MCF 10A (cell line): ENCODE results near the gene RDH8. TPM values are rescaled to one million over a fixed set of nuclear protein-coding genes. Genes with fewer than 3 reads are reported as not detected.
"Not testable (repeated sequence)": the region's sequence is repeated elsewhere in the genome, so short reads cannot be mapped to it uniquely, and the experiment has no call there.

ENCODE experiments used
- BruUV-seq: library from RNA; stranded (reverse); fragments of 400-500 nt; replicated peaks from 2 replicates; lab custom pipeline; 2021; lab: Mats Ljungman, UMichigan
- CTCF ChIA-PET: fragments of 300-600 bp; sonication (Branson Sonifier 250); formaldehyde crosslinking; extraction: SDS; loops from one replicate; lab custom pipeline; 2021; ENCODE audit warnings: antibody characterized with exemption, inconsistent platforms; lab: Yijun Ruan, JAX
- POLR2A ChIA-PET: fragments of 300-600, 350-650 bp; sonication (Branson Sonifier 250); formaldehyde crosslinking; extraction: SDS; loops from one replicate; lab custom pipeline; 2020; ENCODE audit warnings: antibody characterized with exemption, inconsistent platforms; lab: Yijun Ruan, JAX
- DNase-seq: peaks from one replicate; pipeline ENCODE4 v3.0.0-alpha.2; 2018; ENCODE audit not compliant: unreplicated experiment
- H3K27ac Mint-ChIP-seq: one replicate; pipeline ENCODE4 v1.8.0; 2022; ENCODE audit warnings: mild to moderate bottlenecking, low read depth, mixed read lengths; ENCODE audit not compliant: unreplicated experiment
- H3K27me3 Mint-ChIP-seq: one replicate; pipeline ENCODE4 v1.8.0; 2022; ENCODE audit warnings: mixed read lengths; ENCODE audit not compliant: insufficient read depth, unreplicated experiment
- H3K36me3 Mint-ChIP-seq: one replicate; pipeline ENCODE4 v1.8.0; 2022; ENCODE audit warnings: mild to moderate bottlenecking, moderate library complexity, mixed read lengths; ENCODE audit not compliant: insufficient read depth, unreplicated experiment
- H3K4me1 Mint-ChIP-seq: one replicate; pipeline ENCODE4 v1.8.0; 2022; ENCODE audit warnings: mixed read lengths; ENCODE audit not compliant: insufficient read depth, unreplicated experiment
- H3K4me3 Mint-ChIP-seq: one replicate; pipeline ENCODE4 v1.8.0; 2022; ENCODE audit warnings: mild to moderate bottlenecking, moderate library complexity, mixed read lengths; ENCODE audit not compliant: unreplicated experiment
- H3K9me3 Mint-ChIP-seq: one replicate; pipeline ENCODE4 v1.8.0; 2022; ENCODE audit warnings: mixed read lengths; ENCODE audit not compliant: unreplicated experiment
- CTCF ChIP-seq: fragments of 200-600 bp; IDR thresholded peaks from one replicate; pipeline ENCODE4 v1.8.0; 2022; ENCODE audit warnings: antibody characterized with exemption, mild to moderate bottlenecking; ENCODE audit not compliant: unreplicated experiment
- intact Hi-C: fragments of 100-400 bp; cut with micrococcal nuclease; formaldehyde crosslinking; loops from 2 replicates; pipeline ENCODE4 v1.14.1; 2022
- total RNA-seq: library from RNA; stranded (reverse); gene quantifications from 2 replicates; pipeline ENCODE4 v1.2.3, GENCODE V29; 2022

The RDH8 gene
- total RNA-seq, 1 experiment from 2014 or later = not detected

- no peaks in the 10 kb centered on the region for H3K36me3 Mint-ChIP-seq
- no peaks in the 10 kb centered on the region for H3K9me3 Mint-ChIP-seq
- no TSS peak for BruUV-seq
- no peak overlapping the region for H3K4me3 Mint-ChIP-seq
- DNase-seq = no peak
- no peak for TF ChIP-seq CTCF
- ChIA-PET POLR2A (interaction anchor here (1.1 kb wide), 1 partner anchor 67 kb away, joined by 3 read pairs; no protein-coding TSS in a partner anchor), CTCF (interaction anchor here (0.6 to 0.8 kb wide), 4 partner anchors 8 to 878 kb away, joined by 3 to 5 read pairs (median 3); no protein-coding TSS in a partner anchor)
- intact Hi-C loops = no loop called here
- H3K27ac Mint-ChIP-seq = no peak overlapping the region
- no peaks in the 10 kb centered on the region for H3K4me1 Mint-ChIP-seq
- peaks cover 28% of the 10 kb centered on the region for H3K27me3 Mint-ChIP-seq
These were observed 6.0 kb downstream of the RDH8 start for GRCh38 chr19:10019246-10019645.

- ChIA-PET POLR2A (interaction anchor here (0.7 kb wide), 1 partner anchor 57 kb away, joined by 4 read pairs; no protein-coding TSS in a partner anchor), CTCF (interaction anchor here (0.5 to 2.0 kb wide), 4 partner anchors 19 to 90 kb away, joined by 3 to 4 read pairs (median 4); no protein-coding TSS in a partner anchor)
- Mint-ChIP-seq H3K27me3 (peaks cover 22% of the 10 kb centered on the region), H3K9me3 (no peaks in the 10 kb centered on the region), H3K27ac (no peak overlapping the region), H3K36me3 (no peaks in the 10 kb centered on the region), H3K4me1 (no peaks in the 10 kb centered on the region), H3K4me3 (no peak overlapping the region)
- DNase-seq = no peak
- no peak for TF ChIP-seq CTCF
- BruUV-seq = no TSS peak
- intact Hi-C loops = no loop called here
These were observed 7.6 kb downstream of the RDH8 start for GRCh38 chr19:10020851-10021250.

- H3K4me3 Mint-ChIP-seq = no peak overlapping the region
- H3K36me3 Mint-ChIP-seq = no peaks in the 10 kb centered on the region
- H3K27ac Mint-ChIP-seq = no peak overlapping the region
- no peak for TF ChIP-seq CTCF
- no TSS peak for BruUV-seq
- no peaks in the 10 kb centered on the region for H3K4me1 Mint-ChIP-seq
- H3K27me3 Mint-ChIP-seq = peaks cover 22% of the 10 kb centered on the region
- CTCF ChIA-PET = interaction anchor here (0.7 to 2.0 kb wide), 4 partner anchors 20 to 90 kb away, joined by 3 to 4 read pairs (median 4); no protein-coding TSS in a partner anchor
- no peaks in the 10 kb centered on the region for H3K9me3 Mint-ChIP-seq
- intact Hi-C loops = no loop called here
- DNase-seq = no peak
- POLR2A ChIA-PET = no interaction called here
These were observed 8.2 kb downstream of the RDH8 start for GRCh38 chr19:10021446-10021845.

- POLR2A ChIA-PET = no interaction called here
- Mint-ChIP-seq H3K4me1 (no peaks in the 10 kb centered on the region), H3K9me3 (no peaks in the 10 kb centered on the region), H3K27me3 (peaks cover 22% of the 10 kb centered on the region), H3K27ac (no peak overlapping the region), H3K4me3 (no peak overlapping the region), H3K36me3 (no peaks in the 10 kb centered on the region)
- intact Hi-C loops = no loop called here
- no peak for DNase-seq
- CTCF ChIA-PET = interaction anchor here (0.7 to 2.0 kb wide), 4 partner anchors 20 to 91 kb away, joined by 3 to 4 read pairs (median 4); no protein-coding TSS in a partner anchor
- TF ChIP-seq CTCF = no peak
- no TSS peak for BruUV-seq
These were observed 8.6 kb downstream of the RDH8 start for GRCh38 chr19:10021863-10022262.

GRCh38 chr19:10023096-10023495 lies 9.8 kb downstream of the RDH8 start:
- H3K4me1 Mint-ChIP-seq, DNase-seq, intact Hi-C loops, H3K4me3 Mint-ChIP-seq, H3K36me3 Mint-ChIP-seq, H3K9me3 Mint-ChIP-seq, POLR2A ChIA-PET, BruUV-seq, H3K27ac Mint-ChIP-seq: not testable (repeated sequence)
- peaks cover 22% of the 10 kb centered on the region for H3K27me3 Mint-ChIP-seq
- CTCF ChIA-PET = interaction anchor here (0.6 kb wide), 1 partner anchor 102 kb away, joined by 4 read pairs; no protein-coding TSS in a partner anchor
